ENCODE measurements around the gene GADL1.
A peak's percentile ranks its signal among the peaks of the same experiment; 100 is the strongest.

The GADL1 gene

GRCh38 chr3:30760040-30760695 lies 134.3 kb downstream of the GADL1 start:
- no peak for DNase-seq

- no peak for DNase-seq
Observed at GRCh38 chr3:30756218-30756617, 138.2 kb downstream of the GADL1 start.

GRCh38 chr3:30754426-30754825 lies 140.0 kb downstream of the GADL1 start:
- no peak for DNase-seq

- no peak for DNase-seq
Observed at GRCh38 chr3:30753766-30754165, 140.7 kb downstream of the GADL1 start.

GRCh38 chr3:30752970-30753369 lies 141.5 kb downstream of the GADL1 start:
- no peak for DNase-seq

- no peak for DNase-seq
Observed at GRCh38 chr3:30752491-30752890, 142.0 kb downstream of the GADL1 start.

- peak in 7 of 58 donors; percentile 1 to 6 (median 4) for DNase-seq
Observed at GRCh38 chr3:30751610-30752299, 142.7 kb downstream of the GADL1 start.

- DNase-seq = no peak
Observed at GRCh38 chr3:30750967-30751366, 143.5 kb downstream of the GADL1 start.

GRCh38 chr3:30749230-30749629 lies 145.2 kb downstream of the GADL1 start:
- no peak for DNase-seq

GRCh38 chr3:30747771-30748281 lies 146.6 kb downstream of the GADL1 start:
- DNase-seq = no peak

GRCh38 chr3:30743641-30744317 lies 150.7 kb downstream of the GADL1 start:
- DNase-seq = no peak

GRCh38 chr3:30742796-30743619 lies 151.5 kb downstream of the GADL1 start:
- DNase-seq = no peak

GRCh38 chr3:30741889-30742288 lies 152.6 kb downstream of the GADL1 start:
- no peak for DNase-seq

- no peak for DNase-seq
Observed at GRCh38 chr3:30738605-30739004, 155.9 kb downstream of the GADL1 start.

- no peak for DNase-seq
Observed at GRCh38 chr3:30737743-30738499, 156.5 kb downstream of the GADL1 start.

- no peak for DNase-seq
Observed at GRCh38 chr3:30733696-30734095, 160.8 kb downstream of the GADL1 start.

GRCh38 chr3:30733209-30733608 lies 161.3 kb downstream of the GADL1 start:
- DNase-seq = no peak

GRCh38 chr3:30730967-30731366 lies 163.5 kb downstream of the GADL1 start:
- DNase-seq = no peak

GRCh38 chr3:30729936-30730335 lies 164.5 kb downstream of the GADL1 start:
- no peak for DNase-seq

- DNase-seq = no peak
Observed at GRCh38 chr3:30729512-30729911, 164.9 kb downstream of the GADL1 start.

- DNase-seq = no peak
Observed at GRCh38 chr3:30728143-30728542, 166.3 kb downstream of the GADL1 start.

Measured in anterior cingulate cortex (tissue), 58 donors.